Heart left ventricle (tissue), 13 donors: ENCODE measurements around the gene SPO11.

Source experiments
- POLR2A ChIP-seq, 2 donors: fragments of 450-650 bp; IDR thresholded peaks; one replicate each; pipeline ENCODE4 v1.6.1; 2017; ENCODE audit warnings: antibody characterized with exemption in 2 of 2, mild to moderate bottlenecking in 2 of 2, moderate library complexity in 2 of 2
- TF ChIP-seq, protein P1 (sequence below), 12 donors: fragments of 200-600 bp; sonication (generic) in 4 of 12; IDR thresholded peaks; one replicate each; pipeline versions ENCODE4 v1.5.0 to v1.8.0; 2018 to 2022; ENCODE audit warnings: antibody characterized with exemption in 12 of 12, mild to moderate bottlenecking in 5 of 12
- donor health status: ischemic (EF 13 %, LVEDD 7.1; RV severe dilation, severe dysfunction).
- donor health status: DM: no; HTN: yes; CAD: no.
- donor health status: DM: no; HTN: no; CAD: no.
- donor health status: ischemic (EF 25% LVEDD 6.9; RV normal size, moderate dysfunction).
- donor health status: ischemic (EF 25% LVEDD 5.7; RV mildly dilated, moderate dysfunction).
- donor health status: ischemic (EF 35%, LVEDD 5.7; RV mildly dilated, moderate dysfunction).
- donor health status: nonischemic (EF 11% LVEDD 7.7; RV severe dilation, severe dysfunction).
- donor health status: DM: yes; HTN: yes; CAD: no.
- donor health status: PGD.
- donor health status: ischemic (EF 29% LVEDD 5.4; RV normal size, mild dysfunction).
- donor health status: nonischemic (EF 23%, LVEDD 6.1; RV moderate dilation, normal function).

- TF ChIP-seq, protein P1, sequence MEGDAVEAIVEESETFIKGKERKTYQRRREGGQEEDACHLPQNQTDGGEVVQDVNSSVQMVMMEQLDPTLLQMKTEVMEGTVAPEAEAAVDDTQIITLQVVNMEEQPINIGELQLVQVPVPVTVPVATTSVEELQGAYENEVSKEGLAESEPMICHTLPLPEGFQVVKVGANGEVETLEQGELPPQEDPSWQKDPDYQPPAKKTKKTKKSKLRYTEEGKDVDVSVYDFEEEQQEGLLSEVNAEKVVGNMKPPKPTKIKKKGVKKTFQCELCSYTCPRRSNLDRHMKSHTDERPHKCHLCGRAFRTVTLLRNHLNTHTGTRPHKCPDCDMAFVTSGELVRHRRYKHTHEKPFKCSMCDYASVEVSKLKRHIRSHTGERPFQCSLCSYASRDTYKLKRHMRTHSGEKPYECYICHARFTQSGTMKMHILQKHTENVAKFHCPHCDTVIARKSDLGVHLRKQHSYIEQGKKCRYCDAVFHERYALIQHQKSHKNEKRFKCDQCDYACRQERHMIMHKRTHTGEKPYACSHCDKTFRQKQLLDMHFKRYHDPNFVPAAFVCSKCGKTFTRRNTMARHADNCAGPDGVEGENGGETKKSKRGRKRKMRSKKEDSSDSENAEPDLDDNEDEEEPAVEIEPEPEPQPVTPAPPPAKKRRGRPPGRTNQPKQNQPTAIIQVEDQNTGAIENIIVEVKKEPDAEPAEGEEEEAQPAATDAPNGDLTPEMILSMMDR (IDR thresholded peaks at IDR 0.05), result no peak
- TF ChIP-seq POLR2A (IDR thresholded peaks at IDR 0.05), result no peak
Measured at GRCh38 chr20:57372581-57373350, 43.2 kb downstream of the SPO11 start.
